GM23248 (cell line): ENCODE results near the gene PNMA6E.

Experiments
- EZH2 ChIP-seq: fragments of 200-600 bp; sonication (generic); IDR thresholded peaks from 2 replicates; pipeline ENCODE4 v1.6.1; 2018; ENCODE audit warnings: antibody characterized with exemption, mild to moderate bottlenecking; ENCODE audit not compliant: insufficient read depth, poor library complexity, severe bottlenecking
- EZH2phosphoT487 ChIP-seq: fragments of 200-600 bp; sonication (generic); IDR thresholded peaks from 2 replicates; pipeline ENCODE4 v1.6.1; 2018; ENCODE audit warnings: antibody characterized with exemption, moderate library complexity, mild to moderate bottlenecking, low read depth; ENCODE audit not compliant: insufficient read depth

- no peak for TF ChIP-seq EZH2
- no peak for TF ChIP-seq EZH2phosphoT487
Observed at GRCh38 chrX:153417637-153418036, 16.5 kb upstream of the PNMA6E start.
